GM12878 (cell line): ENCODE data around the gene TMSB10. TPM values are rescaled to one million over a fixed set of nuclear protein-coding genes. Genes with fewer than 3 reads are reported as not detected.

Experiments used
- ATF7 ChIP-seq: fragments of 450-650 bp; IDR thresholded peaks from 2 replicates; pipeline ENCODE4 v1.6.1; 2016; ENCODE audit warnings: low read depth, mild to moderate bottlenecking
- BRCA1 ChIP-seq: IDR thresholded peaks from 2 replicates; pipeline ENCODE4 v1.6.1; 2011; ENCODE audit warnings: low read depth, low read length, improper control_type of control experiment
- CHD4 ChIP-seq: fragments of 200-600 bp; sonication (generic); IDR thresholded peaks from 2 replicates; pipeline ENCODE4 v1.6.1; 2016; ENCODE audit warnings: mild to moderate bottlenecking
- CUX1 ChIP-seq: IDR thresholded peaks from 2 replicates; pipeline ENCODE4 v1.6.1; 2012; ENCODE audit warnings: improper control_type of control experiment, low read depth, low read length; ENCODE audit not compliant: insufficient replicate concordance
- EED ChIP-seq: sonication (generic); IDR thresholded peaks from 2 replicates; pipeline ENCODE4 v1.6.1; 2016; ENCODE audit warnings: antibody characterized with exemption, low read depth
- HCFC1 ChIP-seq: fragments of 150-350 bp; IDR thresholded peaks from 2 replicates; pipeline ENCODE4 v1.6.1; 2014; ENCODE audit warnings: low read length
- IRF3 ChIP-seq: fragments of 450-650 bp; IDR thresholded peaks from 2 replicates; pipeline ENCODE4 v1.6.1; 2014; ENCODE audit warnings: mild to moderate bottlenecking
- NFXL1 ChIP-seq: fragments of 450-650 bp; IDR thresholded peaks from 2 replicates; pipeline ENCODE4 v1.6.1; 2017; ENCODE audit warnings: antibody characterized with exemption, mild to moderate bottlenecking, borderline replicate concordance
- NR2C1 ChIP-seq: fragments of 450-650 bp; IDR thresholded peaks from 2 replicates; pipeline ENCODE4 v1.6.1; 2017; ENCODE audit warnings: antibody characterized with exemption, mild to moderate bottlenecking, moderate library complexity
- POU2F2 ChIP-seq: IDR thresholded peaks from 3 replicates; pipeline ENCODE4 v1.6.1; 2011; ENCODE audit warnings: low read depth, mild to moderate bottlenecking, low read length, borderline replicate concordance
- RB1 ChIP-seq: fragments of 450-650 bp; formaldehyde crosslinking; IDR thresholded peaks from 2 replicates; pipeline ENCODE4 v1.6.1; 2017; ENCODE audit warnings: mild to moderate bottlenecking, borderline replicate concordance
- SMAD1 ChIP-seq: fragments of 450-650 bp; IDR thresholded peaks from 2 replicates; pipeline ENCODE4 v1.6.1; 2018; ENCODE audit warnings: mild to moderate bottlenecking, low read depth; ENCODE audit not compliant: partially characterized antibody
- SUPT20H ChIP-seq: IDR thresholded peaks from 2 replicates; pipeline ENCODE4 v1.6.1; 2011; ENCODE audit warnings: low read depth, mild to moderate bottlenecking, low read length, moderate library complexity, borderline replicate concordance; ENCODE audit not compliant: control insufficient read depth
- ZBTB11 ChIP-seq: fragments of 450-650 bp; formaldehyde crosslinking; IDR thresholded peaks from 2 replicates; pipeline ENCODE4 v1.5.0; 2022; ENCODE audit warnings: mild to moderate bottlenecking, missing genetic modification characterization
- polyA plus RNA-seq, 11 experiments: library from polyadenylated mRNA; depleted of rRNA in 4 of 11; unstranded in 6 of 11; stranded (reverse) in 5 of 11; fragments of >200 nt; fragmentation: Nextera tagmentation in 4 of 11; fragmentation: Illumina TruSeq in 1 of 11; extraction: Ambion mirVana in 4 of 11; extraction: Trizol in 1 of 11; gene quantifications; 1 replicate in 1 of 11; 2 replicates in 10 of 11; pipeline versions ENCODE4 v1.2.1 to v1.2.3, GENCODE V29; 2011 to 2016; ENCODE audit warnings: inconsistent platforms in 2 of 11, missing spikeins in 2 of 11, low read depth in 1 of 11
- total RNA-seq, 4 experiments: library from RNA; depleted of rRNA in 3 of 4; stranded (reverse); fragments of >200 nt in 3 of 4; fragmentation: Illumina TruSeq in 1 of 4; extraction: Trizol in 1 of 4; gene quantifications; 2 replicates each; pipeline versions ENCODE4 v1.2.1 to v1.2.3, GENCODE V29; 2013 to 2021
- TF ChIP-seq, protein P1 (sequence below): IDR thresholded peaks from 2 replicates; pipeline ENCODE4 v1.6.1; 2012; ENCODE audit warnings: low read length, inconsistent platforms
- TF ChIP-seq, protein P2 (sequence below): fragments of 450-650 bp; IDR thresholded peaks from 2 replicates; pipeline ENCODE4 v1.6.1; 2016; ENCODE audit warnings: mild to moderate bottlenecking

Gene TMSB10
- total and polyA plus RNA-seq, 10 of the 15 experiments (the other 5 are each of a cell fraction or from before 2014, with no cell fraction given) = 1,406 to 4,860 (median 3,381) TPM

- TF ChIP-seq, protein P1, sequence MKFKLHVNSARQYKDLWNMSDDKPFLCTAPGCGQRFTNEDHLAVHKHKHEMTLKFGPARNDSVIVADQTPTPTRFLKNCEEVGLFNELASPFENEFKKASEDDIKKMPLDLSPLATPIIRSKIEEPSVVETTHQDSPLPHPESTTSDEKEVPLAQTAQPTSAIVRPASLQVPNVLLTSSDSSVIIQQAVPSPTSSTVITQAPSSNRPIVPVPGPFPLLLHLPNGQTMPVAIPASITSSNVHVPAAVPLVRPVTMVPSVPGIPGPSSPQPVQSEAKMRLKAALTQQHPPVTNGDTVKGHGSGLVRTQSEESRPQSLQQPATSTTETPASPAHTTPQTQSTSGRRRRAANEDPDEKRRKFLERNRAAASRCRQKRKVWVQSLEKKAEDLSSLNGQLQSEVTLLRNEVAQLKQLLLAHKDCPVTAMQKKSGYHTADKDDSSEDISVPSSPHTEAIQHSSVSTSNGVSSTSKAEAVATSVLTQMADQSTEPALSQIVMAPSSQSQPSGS = no peak; the same call in 1 of the 2 replicates
- no peak for TF ChIP-seq IRF3
- TF ChIP-seq CUX1 = no peak
- TF ChIP-seq, protein P2, sequence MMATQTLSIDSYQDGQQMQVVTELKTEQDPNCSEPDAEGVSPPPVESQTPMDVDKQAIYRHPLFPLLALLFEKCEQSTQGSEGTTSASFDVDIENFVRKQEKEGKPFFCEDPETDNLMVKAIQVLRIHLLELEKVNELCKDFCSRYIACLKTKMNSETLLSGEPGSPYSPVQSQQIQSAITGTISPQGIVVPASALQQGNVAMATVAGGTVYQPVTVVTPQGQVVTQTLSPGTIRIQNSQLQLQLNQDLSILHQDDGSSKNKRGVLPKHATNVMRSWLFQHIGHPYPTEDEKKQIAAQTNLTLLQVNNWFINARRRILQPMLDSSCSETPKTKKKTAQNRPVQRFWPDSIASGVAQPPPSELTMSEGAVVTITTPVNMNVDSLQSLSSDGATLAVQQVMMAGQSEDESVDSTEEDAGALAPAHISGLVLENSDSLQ = no peak
- no peak; the same call in 1 of the 2 replicates for TF ChIP-seq EED
- TF ChIP-seq NR2C1 = no peak; the same call in 1 of the 2 replicates
- no peak for TF ChIP-seq ATF7
- TF ChIP-seq ZBTB11 = no peak
- TF ChIP-seq RB1 = peak; percentile 60; the same call in 1 of the 2 replicates
- TF ChIP-seq CHD4 = no peak
- TF ChIP-seq SUPT20H = no peak
- peak; percentile 26; the same call in 1 of the 2 replicates for TF ChIP-seq HCFC1
- TF ChIP-seq NFXL1 = no peak
- TF ChIP-seq BRCA1 = no peak
- peak; percentile 89; the same call in 2 of the 3 replicates for TF ChIP-seq POU2F2
- peak; percentile 32 for TF ChIP-seq SMAD1
Observed at GRCh38 chr2:84905181-84906107, at the start of gene TMSB10 (continued).
